GM15510 (cell line): ENCODE data around the gene SPATA6L.

Experiments used
- POLR2A ChIP-seq: IDR thresholded peaks from 3 replicates; pipeline ENCODE4 v1.6.1; 2011; ENCODE audit warnings: borderline replicate concordance; ENCODE audit not compliant: insufficient read length; ENCODE audit errors: extremely low read depth

SPATA6L gene, protein sequence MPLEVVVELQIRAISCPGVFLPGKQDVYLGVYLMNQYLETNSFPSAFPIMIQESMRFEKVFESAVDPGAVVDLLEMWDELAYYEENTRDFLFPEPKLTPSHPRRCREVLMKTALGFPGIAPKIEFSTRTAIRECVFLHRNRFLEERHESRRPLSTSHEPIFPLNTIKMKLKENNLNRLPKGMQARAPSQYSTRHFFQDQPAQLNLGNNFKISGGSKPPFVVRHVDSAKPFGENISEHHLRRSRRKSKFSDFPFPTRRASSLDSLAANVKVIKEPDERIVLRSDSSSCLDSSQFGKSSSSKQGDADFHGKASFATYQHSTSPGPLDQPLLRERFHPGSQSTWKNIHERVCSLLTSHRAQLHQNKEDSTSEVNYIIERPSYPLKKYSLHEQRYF

DNA sequence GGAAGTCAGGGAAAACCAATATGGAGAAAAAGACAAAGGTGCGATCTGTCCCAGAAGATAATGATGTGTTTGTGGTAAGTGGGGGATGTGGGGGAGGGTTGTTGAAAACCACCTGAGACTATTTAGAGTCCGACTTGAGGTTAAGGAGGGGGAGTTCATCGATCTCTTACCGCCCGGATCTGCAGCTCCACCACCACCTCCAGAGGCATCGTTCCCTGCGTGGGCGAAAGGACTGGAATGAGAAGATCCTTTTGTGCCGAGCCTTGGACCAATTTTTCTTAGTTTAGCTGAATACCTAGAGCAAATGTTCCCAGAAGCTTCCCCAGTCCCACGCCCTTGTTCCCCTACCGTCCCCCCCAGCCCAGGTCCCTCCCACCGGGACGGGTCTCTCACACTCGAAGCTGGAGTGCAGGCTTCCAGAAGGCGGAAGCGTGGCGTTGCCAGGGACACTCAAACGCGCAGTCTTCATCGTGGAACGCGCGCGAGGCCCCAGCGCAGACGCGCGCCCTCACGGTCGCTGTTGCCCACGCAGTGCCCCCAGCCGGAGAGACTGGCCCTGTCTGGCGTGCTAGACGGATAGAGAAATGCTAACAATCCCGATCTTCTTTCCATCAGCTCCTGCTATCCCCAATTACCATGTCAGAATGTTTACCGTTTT is at the start of gene SPATA6L:
Gene SPATA6L, minus strand, starts transcription at position 439 of the 658 bp plus-strand sequence. Its CDS starts 230 bp downstream, at position 209.
- no peak for TF ChIP-seq POLR2A

DNA sequence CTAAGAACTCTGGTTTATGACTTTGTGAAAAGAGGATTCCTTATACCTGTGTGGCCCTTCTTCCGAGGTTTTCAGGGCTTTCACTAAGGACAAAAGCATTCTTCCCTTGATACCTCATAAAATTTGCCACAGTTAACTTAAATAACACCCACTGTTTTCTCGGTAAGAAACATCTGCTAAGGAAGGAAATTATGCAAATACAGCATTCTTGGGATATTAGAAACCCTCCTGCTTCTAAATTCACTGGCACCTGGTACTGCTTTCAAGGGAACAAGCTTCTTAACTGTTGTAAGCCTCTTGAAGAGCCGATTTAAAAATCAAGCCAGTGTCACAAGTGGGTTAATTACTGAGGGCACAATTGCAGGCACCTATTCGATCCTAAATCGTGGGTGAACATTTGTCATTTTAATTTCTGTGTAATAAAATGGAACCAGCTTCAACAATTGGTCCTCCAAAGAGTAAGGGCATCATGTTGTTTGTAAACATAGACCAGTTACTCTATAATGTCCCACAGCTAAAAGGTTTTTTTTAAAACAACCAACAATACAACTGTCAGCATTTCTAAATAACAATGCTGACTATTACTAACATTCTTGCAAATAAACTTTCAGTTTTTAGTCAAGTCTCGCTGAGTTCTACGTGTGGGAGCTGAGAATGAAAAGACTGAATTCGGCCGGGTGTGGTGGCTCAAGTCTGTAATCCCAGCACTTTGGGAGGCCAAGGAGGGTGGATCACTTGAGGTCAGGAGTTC is 48.2 kb upstream of the SPATA6L start:
- TF ChIP-seq POLR2A = no peak

DNA sequence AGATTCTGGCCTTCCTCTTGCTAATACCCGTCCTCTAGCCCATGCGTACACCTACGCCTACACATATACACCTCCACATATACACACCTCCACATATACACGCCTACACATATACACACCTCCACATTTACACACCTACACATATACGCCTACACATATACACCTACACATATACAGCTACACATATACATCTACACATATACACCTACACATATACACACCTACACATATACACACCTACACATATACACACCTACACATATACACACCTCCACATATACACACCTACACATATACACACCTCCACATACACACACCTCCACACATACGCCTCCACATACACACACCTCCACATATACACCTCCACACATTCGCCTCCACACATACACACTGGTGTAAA is 47.6 kb upstream of the SPATA6L start:
- TF ChIP-seq POLR2A = no peak

DNA sequence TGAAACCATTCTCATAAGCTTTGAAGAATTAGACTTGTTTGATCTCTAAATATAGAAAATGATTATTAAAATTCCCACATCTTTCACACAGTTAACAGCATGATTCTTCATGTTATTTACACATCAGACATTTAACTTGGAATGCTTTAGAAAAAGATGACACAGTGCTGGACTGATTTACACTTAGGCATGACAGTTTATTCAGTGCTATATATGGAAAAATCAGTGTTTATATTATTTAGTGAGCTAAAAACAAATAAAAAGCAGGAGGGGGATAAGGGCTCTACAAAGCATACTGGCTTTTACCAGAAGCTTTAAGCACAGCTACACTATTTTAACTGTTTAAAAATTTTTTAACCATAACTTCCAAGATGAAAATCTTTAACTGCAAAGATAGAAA is 43.1 kb upstream of the SPATA6L start:
- no peak for TF ChIP-seq POLR2A

DNA sequence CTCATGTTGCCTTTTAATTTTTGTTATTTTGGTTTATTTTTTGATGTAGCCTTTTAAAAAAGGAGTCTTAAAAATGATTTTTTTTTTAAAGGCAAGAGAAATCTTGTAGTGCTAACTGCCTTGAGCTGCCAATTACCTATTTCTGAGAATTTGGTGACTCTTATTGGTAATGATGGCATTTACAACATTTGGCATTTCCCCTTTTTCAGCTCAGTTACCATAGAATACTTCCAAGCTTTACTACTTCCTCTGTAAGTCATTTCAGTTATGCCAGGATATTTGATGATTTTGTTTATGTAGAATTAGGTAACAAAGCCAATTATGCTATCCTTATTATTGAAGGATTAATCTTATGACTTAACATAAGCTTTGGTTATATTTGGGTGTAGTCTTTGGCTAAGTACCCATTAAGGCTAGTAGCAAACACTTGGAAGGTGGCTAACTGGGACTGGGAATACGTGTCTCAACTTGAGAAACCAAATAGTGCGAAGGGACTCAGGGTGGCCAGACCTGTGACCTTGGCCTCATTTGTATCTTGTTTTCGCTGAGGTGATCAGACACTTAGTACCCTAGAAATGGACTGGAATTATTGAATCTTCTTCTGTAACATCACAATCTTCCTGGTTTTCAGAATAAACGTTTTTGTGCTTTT is 40.8 kb upstream of the SPATA6L start:
- no peak for TF ChIP-seq POLR2A

DNA sequence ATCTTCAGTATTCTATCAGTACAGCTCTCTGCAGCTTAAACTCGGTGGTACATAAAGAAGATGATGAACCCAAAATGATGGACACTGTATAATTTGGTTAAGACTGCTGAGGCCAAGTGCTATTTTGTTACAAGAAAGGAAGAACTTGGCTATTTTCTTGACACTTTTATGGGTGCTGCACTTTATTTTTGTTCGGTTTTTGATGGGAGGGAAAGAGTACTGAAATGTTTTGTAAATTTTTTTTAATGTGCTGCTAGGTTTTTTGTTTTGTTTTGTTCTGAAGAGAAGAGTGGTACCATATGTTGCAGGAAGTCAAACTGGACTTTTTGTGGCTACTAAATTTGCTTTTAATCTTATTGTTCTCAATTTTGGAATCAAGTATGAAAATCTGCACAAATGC is 39.7 kb upstream of the SPATA6L start:
- no peak for TF ChIP-seq POLR2A

DNA sequence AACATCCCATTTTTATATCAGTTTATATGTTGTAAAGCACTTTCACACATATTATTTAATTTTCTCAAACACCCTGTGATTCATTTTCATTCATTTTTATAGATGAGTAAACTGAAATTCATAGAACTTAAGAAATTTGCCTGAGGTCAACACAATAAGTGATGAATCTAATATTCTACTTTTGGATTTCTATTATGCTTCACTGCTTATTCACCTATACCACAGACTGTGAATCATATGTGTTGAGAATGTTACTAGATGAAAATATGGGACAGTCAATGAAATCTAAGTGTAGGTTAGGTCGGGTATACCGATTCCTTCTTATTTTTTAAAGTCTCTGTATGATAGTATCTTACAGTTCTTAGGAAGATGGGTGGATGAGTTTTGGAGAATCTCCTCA is 37.8 kb upstream of the SPATA6L start:
- no peak for TF ChIP-seq POLR2A

DNA sequence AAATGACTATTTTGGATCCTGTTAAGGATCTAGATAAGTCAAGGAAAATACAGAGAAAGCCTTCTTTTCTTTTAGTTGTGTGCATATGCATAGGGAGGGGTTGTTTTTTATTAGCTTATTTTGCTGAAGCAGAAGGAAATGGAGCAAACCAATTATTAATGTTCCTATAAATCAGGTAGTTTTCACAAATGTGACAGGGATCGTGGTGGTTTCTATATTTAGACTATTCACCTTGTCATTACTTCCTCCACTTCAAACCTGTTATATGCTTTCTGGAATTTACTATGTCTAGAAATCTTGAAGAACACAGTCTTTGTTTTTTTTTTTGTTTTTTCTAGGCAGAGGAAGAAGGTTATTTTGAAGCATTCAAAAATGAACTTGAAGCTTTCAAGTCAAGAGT is 35.2 kb upstream of the SPATA6L start:
- no peak for TF ChIP-seq POLR2A

DNA sequence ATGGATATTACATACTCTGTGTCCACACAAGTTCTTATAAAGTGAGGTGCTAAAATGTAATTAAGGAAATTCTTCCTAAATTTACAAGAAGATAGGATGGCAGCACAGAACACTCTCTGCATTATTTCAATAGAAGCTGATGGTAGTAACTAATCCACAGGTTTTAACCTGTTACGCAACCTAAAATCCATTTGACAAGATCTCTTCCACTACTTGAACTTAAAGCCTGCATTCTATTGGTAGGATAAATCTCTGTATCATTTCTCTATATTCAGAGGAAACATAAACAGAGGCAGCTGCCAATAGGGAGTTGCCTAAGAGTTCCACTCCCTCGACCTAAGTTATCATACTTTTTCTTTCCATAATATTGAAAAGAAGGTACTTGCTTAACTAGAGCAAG is 34.7 kb upstream of the SPATA6L start:
- no peak for TF ChIP-seq POLR2A

DNA sequence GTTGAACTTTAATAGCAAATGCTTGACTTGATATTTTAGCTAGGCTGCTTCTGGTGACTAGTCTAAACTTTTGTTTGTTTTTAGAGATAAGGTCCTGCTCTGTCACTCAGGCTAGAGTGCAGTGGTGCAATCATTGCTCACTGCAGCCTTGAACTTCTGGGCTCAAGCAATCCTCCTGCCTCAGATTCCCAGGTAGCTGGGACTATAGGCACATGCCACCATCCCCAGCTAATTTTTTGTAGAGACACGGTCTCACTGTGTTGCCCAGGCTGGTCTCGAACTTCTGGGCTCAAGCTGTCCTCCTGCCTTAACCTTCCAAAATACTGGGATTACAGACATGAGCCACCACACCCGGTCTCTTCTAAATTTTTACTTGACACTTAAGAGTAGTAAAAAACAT is 33.8 kb upstream of the SPATA6L start:
- TF ChIP-seq POLR2A = no peak

DNA sequence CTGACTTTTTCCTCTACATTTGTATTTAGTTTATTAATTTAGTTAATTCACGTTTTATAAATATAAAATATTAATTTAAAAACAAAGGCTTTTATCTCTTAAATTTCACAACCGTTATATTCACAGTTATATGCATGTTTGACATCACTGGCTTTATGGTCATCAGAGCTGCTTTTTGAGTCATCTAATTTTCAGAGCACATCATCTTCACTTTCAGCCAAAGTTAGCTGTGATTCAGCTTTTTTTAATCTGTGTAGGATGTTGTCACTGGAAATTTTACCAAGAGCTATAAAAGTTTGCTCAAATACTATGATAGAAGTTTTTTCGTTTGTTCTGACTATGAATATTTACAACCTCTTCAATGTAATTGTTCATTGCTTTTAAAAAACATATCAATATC is 25.5 kb upstream of the SPATA6L start:
- no peak for TF ChIP-seq POLR2A

DNA sequence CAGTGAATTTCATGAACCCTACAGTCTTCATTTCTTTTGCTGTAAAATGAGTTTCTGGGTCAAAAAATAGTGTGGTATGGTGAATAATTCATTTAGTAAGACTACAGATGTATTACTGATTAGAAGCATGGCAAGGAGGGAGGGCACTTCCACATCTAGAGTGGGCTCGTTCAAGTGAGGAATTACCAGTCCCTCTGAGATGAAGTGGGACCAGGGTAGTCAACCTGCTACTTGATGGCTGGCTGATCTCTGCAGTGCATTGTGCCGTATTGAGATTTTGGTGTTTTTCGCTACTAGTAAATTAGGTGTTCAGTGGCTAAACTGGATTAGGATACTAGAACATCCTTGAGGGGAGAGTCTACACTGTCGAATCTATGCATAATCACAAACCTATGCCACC is 23.9 kb upstream of the SPATA6L start:
- TF ChIP-seq POLR2A = no peak

DNA sequence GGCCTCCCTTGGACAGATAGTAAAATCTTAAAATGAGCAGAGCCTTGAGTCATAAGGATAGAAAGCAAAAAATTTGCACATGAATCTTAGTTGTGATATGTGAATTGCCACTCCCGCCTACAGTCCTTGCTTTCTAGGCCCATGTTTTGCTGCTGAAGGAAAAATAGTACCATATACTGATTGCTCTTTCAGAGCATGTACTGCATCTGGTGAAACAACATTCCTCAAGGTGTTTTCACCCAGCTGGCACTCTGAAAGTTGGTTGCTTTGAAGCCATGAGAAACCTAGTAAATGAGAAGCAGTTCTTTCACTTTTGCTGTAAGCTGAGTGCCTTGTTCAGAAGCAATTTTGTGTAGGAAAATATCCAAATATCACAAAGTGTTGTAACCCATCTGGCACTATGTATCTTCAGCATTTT is 23.4 kb upstream of the SPATA6L start:
- TF ChIP-seq POLR2A = no peak

DNA sequence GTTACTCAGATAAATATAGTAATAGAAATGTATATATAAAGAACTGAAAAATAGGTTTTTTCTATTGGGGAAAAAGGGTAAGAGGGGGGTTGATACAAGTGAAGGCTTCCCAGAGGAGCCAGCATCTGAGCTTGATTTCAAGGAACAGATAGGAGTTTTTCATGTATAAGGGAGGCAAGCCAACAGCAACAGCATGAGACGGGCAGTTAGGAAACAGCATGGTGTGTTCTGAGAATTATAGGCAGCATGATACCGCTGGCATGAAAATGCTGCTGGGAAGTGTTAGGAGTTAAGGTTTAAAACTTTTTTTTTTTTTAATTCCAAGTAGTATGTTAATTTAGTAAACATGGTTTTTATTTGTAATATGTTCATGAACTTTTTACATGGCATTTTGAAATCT is 22.7 kb upstream of the SPATA6L start:
- no peak for TF ChIP-seq POLR2A

DNA sequence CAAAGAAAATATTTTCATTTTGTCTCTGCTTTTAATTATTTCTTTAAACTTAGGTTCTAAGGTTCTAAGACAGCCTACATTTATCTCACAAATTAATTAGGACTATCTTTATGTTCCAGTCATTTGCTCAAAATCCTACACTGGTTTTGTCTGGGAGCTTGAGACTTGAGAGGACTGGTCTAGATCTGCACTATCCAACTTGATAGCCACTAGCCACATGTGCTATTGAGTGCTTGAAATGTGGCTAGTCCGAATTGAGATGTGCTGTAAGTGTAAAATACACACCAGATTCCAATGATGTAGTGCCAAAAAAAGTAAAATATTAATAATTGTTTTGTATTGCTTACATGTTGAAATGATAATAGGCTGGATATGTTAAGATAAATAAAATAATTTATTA is 20.3 kb upstream of the SPATA6L start:
- TF ChIP-seq POLR2A = no peak
